RWPE1 (cell line): Measurements from ENCODE around the gene TSFM.

ENCODE experiments used
- CTCF ChIA-PET: fragments of 350-600 bp; sonication (Branson Sonifier 250); formaldehyde crosslinking; extraction: SDS; loops from one replicate; lab custom pipeline; 2021; lab: Yijun Ruan, JAX
- POLR2A ChIA-PET: fragments of 400-600 bp; formaldehyde crosslinking; extraction: SDS; loops from one replicate; lab custom pipeline; 2020; ENCODE audit warnings: antibody characterized with exemption; ENCODE audit not compliant: low non-redundant PET; lab: Yijun Ruan, JAX
- DNase-seq: peaks from one replicate; pipeline ENCODE4 v3.0.0; 2012; ENCODE audit warnings: low spot score
- H3K27ac ChIP-seq: fragments of 450-650 bp; 2 replicates; pipeline ENCODE4 v1.5.1; 2017
- CTCF ChIP-seq: fragments of 450-650 bp; conservative IDR thresholded peaks from 2 replicates; pipeline ENCODE4 v1.5.1; 2017; ENCODE audit warnings: low read depth, mild to moderate bottlenecking

The TSFM gene

GRCh38 chr12:57807285-57807684, 24.7 kb downstream of the TSFM start:
- H3K27ac ChIP-seq, result no peak overlapping the region
- no peak for TF ChIP-seq CTCF
- DNase-seq, result no peak
- ChIA-PET POLR2A (no interaction called here), CTCF (no interaction called here)

- TF ChIP-seq CTCF, result no peak
- no peak for DNase-seq
- H3K27ac ChIP-seq, result no peak overlapping the region
- POLR2A ChIA-PET, result no interaction called here
- CTCF ChIA-PET, result interaction anchor here (0.7 kb wide), 1 partner anchor 323 kb away, joined by 4 read pairs; no protein-coding TSS in a partner anchor
Measured at GRCh38 chr12:57808351-57808750, 25.8 kb downstream of the TSFM start.

- TF ChIP-seq CTCF, result no peak
- CTCF ChIA-PET, result no interaction called here
- POLR2A ChIA-PET, result no interaction called here
- no peak overlapping the region for H3K27ac ChIP-seq
- no peak for DNase-seq
Measured at GRCh38 chr12:57809425-57809824, 26.8 kb downstream of the TSFM start.

- H3K27ac ChIP-seq, result peak overlapping the region; percentile 34
- ChIA-PET CTCF (interaction anchor here (0.6 kb wide), 1 partner anchor 82 kb away, joined by 3 read pairs; no protein-coding TSS in a partner anchor), POLR2A (interaction anchor here (0.6 kb wide), 1 partner anchor 77 kb away, joined by 3 read pairs; no protein-coding TSS in a partner anchor)
- peak; percentile 69 for DNase-seq
- no peak for TF ChIP-seq CTCF
Measured at GRCh38 chr12:57810450-57810849, 27.9 kb downstream of the TSFM start.

- DNase-seq, result no peak
- peak overlapping the region; percentile 34 for H3K27ac ChIP-seq
- TF ChIP-seq CTCF, result no peak
- POLR2A ChIA-PET, result no interaction called here
- CTCF ChIA-PET, result interaction anchor here (3.2 kb wide), 1 partner anchor 8 kb away, joined by 12 read pairs; no protein-coding TSS in a partner anchor
Measured at GRCh38 chr12:57811028-57811755, 28.6 kb downstream of the TSFM start.

GRCh38 chr12:57813111-57813970, 30.8 kb downstream of the TSFM start:
- no peak for TF ChIP-seq CTCF
- no peak for DNase-seq
- POLR2A ChIA-PET, result no interaction called here
- 0 out of 2 replicates have a peak overlapping the region, but pooled peaks have one; percentile 4 for H3K27ac ChIP-seq
- CTCF ChIA-PET, result interaction anchor here (0.6 to 3.2 kb wide), 2 partner anchors 10 to 126 kb away, joined by 3 to 12 read pairs; no protein-coding TSS in a partner anchor
